GM12892 (cell line): ENCODE data around the gene CCS.

Experiments used
- POLR2A ChIP-seq: IDR thresholded peaks from 2 replicates; pipeline ENCODE4 v1.6.1; 2011; ENCODE audit warnings: low read depth, low read length, control low read depth
- POLR2AphosphoS5 ChIP-seq: IDR thresholded peaks from 2 replicates; pipeline ENCODE4 v1.6.1; 2011; ENCODE audit warnings: low read depth, low read length, control low read depth
- TAF1 ChIP-seq: IDR thresholded peaks from 2 replicates; pipeline ENCODE4 v1.6.1; 2011; ENCODE audit warnings: low read depth, mild to moderate bottlenecking, control low read depth, low read length, borderline replicate concordance

GRCh38 chr11:66546966-66547661 is 45.9 kb upstream of the CCS start:
- TF ChIP-seq POLR2A (no peak), TAF1 (no peak), POLR2AphosphoS5 (no peak)
